Loucy (cell line): ENCODE results near the gene MINDY4B.

Source experiments
- CTCF ChIP-seq: fragments of 200-600 bp; sonication (generic); conservative IDR thresholded peaks from 2 replicates; pipeline ENCODE4 v1.5.1; 2014; ENCODE audit warnings: mild to moderate bottlenecking, antibody characterized with exemption, low read length
- EZH2phosphoT487 ChIP-seq: fragments of 200-600 bp; IDR thresholded peaks from 2 replicates; pipeline ENCODE4 v1.6.1; 2018; ENCODE audit warnings: antibody characterized with exemption, mild to moderate bottlenecking, moderate library complexity, borderline replicate concordance

GRCh38 chr3:150861851-150862250, 43.4 kb downstream of the MINDY4B start:
- TF ChIP-seq CTCF (no peak), EZH2phosphoT487 (no peak)
